ENCODE results near the gene ZNF701. TPM values are rescaled to one million over a fixed set of nuclear protein-coding genes. Genes with fewer than 3 reads are reported as not detected.
A peak's percentile ranks its signal among the peaks of the same experiment; 100 is the strongest.
"Not testable (repeated sequence)": the region's sequence is repeated elsewhere in the genome, so short reads cannot be mapped to it uniquely, and the experiment has no call there.

The ZNF701 gene
- total RNA-seq, 1 donor, result 17.7 TPM

GRCh38 chr19:52554216-52554971, 15.7 kb upstream of the ZNF701 start:
- no peak overlapping the region for H3K4me3 ChIP-seq (ENCODE audit: low read depth, low read length)
- DNase-seq (ENCODE audit: low read depth), result no peak
- TF ChIP-seq CTCF (IDR thresholded peaks at IDR 0.05; ENCODE audit: insufficient read depth, low read depth, low read length), result no peak

- H3K4me3 ChIP-seq (ENCODE audit: low read depth, low read length), result no peak overlapping the region
- DNase-seq (ENCODE audit: low read depth), result no peak
- TF ChIP-seq CTCF (IDR thresholded peaks at IDR 0.05; ENCODE audit: insufficient read depth, low read depth, low read length), result no peak
Measured at GRCh38 chr19:52557231-52557995, 12.7 kb upstream of the ZNF701 start.

- not testable (repeated sequence) for DNase-seq (ENCODE audit: low read depth); H3K4me3 ChIP-seq (ENCODE audit: low read depth, low read length)
Measured at GRCh38 chr19:52558732-52559445, 11.2 kb upstream of the ZNF701 start.

- not testable (repeated sequence) for H3K4me3 ChIP-seq (ENCODE audit: low read depth, low read length); DNase-seq (ENCODE audit: low read depth)
Measured at GRCh38 chr19:52561611-52562010, 8.5 kb upstream of the ZNF701 start.

GRCh38 chr19:52566121-52566520, 4.0 kb upstream of the ZNF701 start:
- H3K4me3 ChIP-seq (ENCODE audit: low read depth, low read length), result no peak overlapping the region
- TF ChIP-seq CTCF (IDR thresholded peaks at IDR 0.05; ENCODE audit: insufficient read depth, low read depth, low read length), result no peak
- DNase-seq (ENCODE audit: low read depth), result no peak

- peak; percentile 91 for DNase-seq (ENCODE audit: low read depth)
Measured at GRCh38 chr19:52566588-52566987, 3.5 kb upstream of the ZNF701 start.

GRCh38 chr19:52567921-52568320, 2.2 kb upstream of the ZNF701 start:
- DNase-seq (ENCODE audit: low read depth), result no peak
- TF ChIP-seq CTCF (IDR thresholded peaks at IDR 0.05; ENCODE audit: insufficient read depth, low read depth, low read length), result no peak
- H3K4me3 ChIP-seq (ENCODE audit: low read depth, low read length), result no peak overlapping the region

More at GRCh38 chr19:52566588-52566987, 3.5 kb upstream of the ZNF701 start:
- no peak overlapping the region for H3K4me3 ChIP-seq (ENCODE audit: low read depth, low read length)
- no peak for TF ChIP-seq CTCF (IDR thresholded peaks at IDR 0.05; ENCODE audit: insufficient read depth, low read depth, low read length)

- not testable (repeated sequence) for DNase-seq (ENCODE audit: low read depth)
- peak overlapping the region; percentile 99 for H3K4me3 ChIP-seq (ENCODE audit: low read depth, low read length)
Measured at GRCh38 chr19:52569638-52569999, 468 bp upstream of the ZNF701 start.

Measured in fibroblast of villous mesenchyme (primary cell).